Hepatic stellate cell (primary cell): Measurements from ENCODE around the gene PSTPIP1.

Experiments
- DNase-seq: peaks from one replicate; pipeline ENCODE4 v3.0.0; 2011; ENCODE audit warnings: low spot score

The PSTPIP1 gene

GRCh38 chr15:76978522-76979330 lies 16.2 kb upstream of the PSTPIP1 start:
- no peak for DNase-seq

DNA sequence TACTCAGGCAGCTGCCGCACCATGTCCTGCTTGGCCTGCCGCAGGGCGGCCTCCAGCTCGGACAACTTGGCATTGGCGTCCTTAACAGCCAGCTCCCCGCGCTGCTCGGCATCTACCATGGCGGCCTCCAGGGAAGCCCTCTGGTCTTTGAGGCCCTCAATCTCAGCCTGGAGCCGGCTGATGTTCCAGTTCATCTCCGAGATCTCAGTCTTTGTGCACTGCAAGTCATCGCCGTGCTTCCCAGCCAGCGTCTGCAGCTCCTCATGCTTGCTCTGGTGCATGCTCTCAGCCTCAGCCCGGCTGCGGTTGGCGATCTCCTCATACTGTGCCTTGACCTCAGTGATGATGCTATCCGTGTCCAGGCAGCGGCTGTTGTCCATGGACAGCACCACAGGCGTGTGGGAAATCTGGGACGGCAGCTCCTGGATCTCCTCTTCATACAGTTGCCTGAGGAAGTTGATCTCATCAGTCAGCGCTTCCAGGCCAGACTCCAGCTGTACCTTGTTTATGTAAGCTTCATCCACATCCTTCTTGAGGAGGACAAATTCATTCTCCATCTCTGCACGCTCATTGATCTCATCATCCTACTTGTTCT lies 15.5 kb upstream of the PSTPIP1 start:
- no peak for DNase-seq

- DNase-seq = no peak
These were observed 14.9 kb upstream of the PSTPIP1 start for GRCh38 chr15:76979996-76980520.

DNA sequence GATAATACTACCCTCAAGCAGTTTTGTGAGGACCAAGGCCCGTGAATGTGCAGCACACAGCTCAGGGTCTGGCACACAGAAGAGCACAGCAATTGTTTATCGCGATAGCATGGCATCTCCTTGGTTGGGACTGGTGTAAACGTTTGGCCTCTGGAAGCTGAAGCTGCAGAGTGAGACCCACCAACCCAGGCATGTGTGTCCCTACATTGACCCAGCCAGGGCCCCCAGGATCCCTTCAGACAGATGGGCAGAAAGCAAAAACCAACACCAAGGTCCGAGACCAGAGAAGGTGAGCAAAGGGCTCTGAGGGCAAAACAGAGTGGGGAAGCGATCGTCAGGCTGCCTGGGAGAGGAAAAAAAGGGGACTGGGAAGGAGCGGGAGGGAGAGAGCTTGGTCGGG lies 12.6 kb upstream of the PSTPIP1 start:
- DNase-seq = no peak

DNA sequence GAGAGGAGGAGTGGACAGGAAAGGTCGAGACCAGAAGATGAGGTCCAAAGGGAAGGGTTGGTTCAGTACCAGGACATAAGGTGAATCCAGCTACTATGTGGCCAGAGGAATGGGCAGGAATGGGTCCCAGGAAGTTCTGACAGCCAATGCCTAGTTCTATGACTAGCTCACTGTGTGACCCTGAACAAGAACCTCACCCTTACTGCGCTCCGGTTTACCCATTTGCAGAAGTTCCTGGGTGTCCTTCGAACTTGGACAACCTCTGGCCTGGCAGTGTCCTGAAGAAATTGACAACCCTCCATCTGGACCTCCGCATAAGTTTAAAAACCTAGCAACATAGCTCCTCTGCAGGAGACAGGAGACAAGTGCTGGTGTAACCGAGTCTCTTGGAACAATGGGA lies 12.2 kb upstream of the PSTPIP1 start:
- DNase-seq = no peak

- DNase-seq = no peak
These were observed 11.1 kb upstream of the PSTPIP1 start for GRCh38 chr15:76983590-76984375.

DNA sequence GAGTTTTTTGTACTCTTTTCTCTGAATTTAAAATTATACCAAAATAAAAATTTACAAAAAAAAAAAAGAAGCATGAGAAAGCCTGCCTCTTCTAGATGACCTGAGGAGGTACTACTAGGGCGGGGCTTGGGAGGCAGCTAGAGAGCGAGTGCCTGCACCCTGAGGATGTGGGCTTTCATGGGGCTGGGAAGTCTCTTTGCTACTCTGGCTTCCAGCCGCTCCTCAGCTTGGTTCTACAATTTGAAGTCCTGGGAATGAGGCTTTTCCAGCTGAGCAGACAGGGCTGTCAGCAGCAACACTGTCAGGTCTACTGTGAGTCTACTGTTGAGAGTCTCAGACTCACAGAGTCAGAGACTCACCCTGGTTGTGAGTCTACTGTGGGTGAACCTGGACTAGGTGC lies 8.2 kb upstream of the PSTPIP1 start:
- no peak for DNase-seq

DNA sequence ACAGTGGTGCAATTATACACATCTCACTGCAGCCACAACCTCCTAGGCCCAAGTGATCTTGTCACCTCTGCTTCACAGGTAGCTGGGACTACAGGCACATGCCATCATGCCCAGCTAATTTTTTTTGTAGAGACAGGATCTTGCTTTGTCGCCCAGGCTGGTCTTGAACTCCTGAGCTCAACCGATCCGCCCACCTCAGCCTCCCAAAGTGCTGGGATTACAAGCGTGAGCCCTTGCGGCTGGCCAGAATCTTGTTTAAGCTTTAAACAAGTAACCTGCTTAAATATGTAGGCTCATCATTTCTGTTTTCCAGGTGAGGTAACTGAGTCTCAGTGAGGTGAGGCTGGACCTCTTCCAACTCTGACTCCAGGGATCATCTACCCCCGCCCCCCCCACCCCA lies 7.7 kb upstream of the PSTPIP1 start:
- DNase-seq = no peak

DNA sequence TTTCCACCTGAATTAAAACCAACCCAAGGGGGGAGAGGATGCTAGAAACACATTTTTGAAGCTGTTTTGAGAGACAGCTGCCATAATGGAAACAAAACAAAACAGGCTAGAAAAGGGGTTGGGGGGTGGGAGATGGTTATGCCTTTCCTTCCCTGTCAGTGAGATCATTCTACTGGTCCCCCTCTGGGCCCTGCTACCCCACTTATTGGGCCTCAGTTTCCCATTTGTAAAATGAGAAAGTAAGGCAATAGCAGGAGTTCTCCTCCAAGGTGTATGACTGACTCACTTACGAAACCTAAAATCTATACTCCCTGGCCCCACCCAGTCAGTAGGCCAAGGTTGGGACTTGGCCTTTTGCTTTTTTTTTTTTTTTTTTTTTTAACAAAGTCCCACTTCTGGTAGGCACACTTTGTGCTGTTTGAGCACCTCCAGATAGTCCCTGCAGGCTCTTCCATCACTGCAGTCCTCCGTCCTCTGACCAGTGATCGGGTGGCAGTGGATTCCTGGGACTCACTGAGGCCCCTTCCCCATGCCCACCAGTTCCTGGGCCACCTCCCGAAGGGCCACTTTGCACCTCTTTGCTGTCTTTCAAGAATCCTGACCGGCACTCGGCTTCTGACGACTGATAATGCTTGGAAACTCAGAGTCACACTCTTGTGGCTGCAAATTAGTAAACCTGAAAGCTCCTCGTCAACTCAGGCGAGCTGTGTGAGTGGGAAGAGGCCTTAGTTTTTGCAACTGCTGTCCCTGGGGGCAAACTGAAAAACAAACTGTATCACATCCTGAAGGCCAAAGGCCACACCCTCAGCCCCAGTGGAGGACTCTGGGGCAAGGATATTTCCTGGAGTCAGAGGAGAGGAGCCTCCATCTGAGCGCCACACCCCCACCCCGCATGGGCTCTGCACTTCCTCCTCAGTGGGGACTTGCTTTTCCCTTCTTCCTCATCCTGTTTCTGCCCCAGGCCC lies 6.7 kb upstream of the PSTPIP1 start:
- DNase-seq = no peak

DNA sequence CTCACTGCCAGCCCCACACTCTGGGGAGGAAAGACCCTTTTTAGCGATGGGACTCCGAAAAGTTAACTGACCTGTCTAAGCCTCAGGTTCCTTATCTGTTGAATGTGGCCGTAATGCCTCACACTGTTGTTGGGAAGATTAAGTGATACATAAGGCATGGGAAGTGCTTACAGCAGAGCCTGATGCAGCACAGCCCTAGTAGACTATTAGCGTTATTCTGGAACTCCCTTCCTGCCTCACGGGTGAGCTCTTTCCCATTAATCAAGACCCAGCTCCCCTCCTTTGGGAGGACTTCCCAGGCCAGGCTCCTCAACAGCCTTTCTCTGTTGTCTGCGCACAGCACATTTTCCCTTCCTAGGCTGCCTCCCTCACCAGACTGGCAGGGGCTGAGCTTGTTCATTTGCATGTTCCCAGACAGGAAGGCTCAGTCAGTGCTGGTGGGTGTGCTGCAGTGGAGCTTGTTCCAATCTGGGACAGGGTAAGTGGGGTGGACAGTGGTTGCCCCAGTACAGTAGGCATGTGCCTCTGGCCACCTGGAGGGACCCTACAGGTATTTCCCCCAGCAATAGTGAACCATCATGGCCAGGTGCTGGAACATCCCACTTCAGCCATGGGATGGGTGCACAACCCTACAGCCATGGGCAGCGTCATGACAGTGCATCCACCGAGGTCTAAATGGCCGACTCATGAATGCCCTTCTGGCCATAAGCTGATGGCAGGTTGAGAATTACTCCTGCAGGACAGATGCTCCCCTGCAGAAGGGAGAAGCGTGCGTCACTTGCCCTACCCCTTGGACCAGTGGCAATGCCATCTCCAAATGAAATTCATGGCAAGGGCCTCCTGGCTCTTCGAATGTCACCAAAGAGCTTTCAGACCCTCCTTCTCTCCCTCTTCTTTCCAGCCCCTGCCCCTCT lies 5.8 kb upstream of the PSTPIP1 start:
- DNase-seq = no peak

DNA sequence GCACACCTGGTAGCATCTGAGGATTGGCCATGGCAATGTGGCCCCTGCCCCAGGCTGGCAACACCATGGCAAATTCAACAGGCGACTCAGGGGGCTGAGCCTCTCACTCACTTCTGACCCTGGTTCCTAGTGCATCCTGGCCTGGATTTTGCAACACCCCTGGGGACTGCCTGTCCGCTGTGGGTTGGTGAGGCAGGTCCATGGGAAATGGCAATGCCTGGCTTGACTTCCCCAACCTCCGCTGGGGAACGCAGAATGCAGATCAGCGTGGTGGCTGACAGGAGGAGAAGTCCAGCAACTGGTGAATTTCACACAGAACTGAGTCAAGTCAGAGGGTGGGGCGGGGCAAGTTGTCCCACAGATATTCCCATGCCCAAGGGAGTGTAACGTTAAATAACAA lies 3.9 kb upstream of the PSTPIP1 start:
- no peak for DNase-seq

- DNase-seq = no peak
These were observed 2.9 kb upstream of the PSTPIP1 start for GRCh38 chr15:76991741-76992645.

GRCh38 chr15:76993114-76993725 lies 1.7 kb upstream of the PSTPIP1 start:
- DNase-seq = no peak

DNA sequence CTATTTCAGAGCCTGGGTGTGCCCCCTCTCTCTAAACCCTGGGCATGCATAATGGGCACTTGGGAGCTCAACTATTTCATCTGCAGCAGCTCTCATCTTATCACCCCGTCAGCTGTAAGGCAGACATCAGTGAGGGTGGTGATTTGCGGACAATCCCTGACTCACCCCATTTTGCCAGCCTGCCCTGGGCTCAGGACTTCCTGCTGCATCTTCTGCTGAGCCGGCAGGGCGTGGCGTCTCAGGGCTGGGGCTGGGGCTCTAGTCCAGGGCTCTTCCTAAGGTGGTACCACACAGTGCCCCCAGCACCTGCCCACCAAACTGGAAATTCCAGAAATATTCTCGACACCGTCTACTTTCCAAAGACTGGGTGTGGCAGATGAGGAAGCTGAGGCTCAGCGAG lies 925 bp upstream of the PSTPIP1 start:
- DNase-seq = no peak

- DNase-seq = no peak
These were observed 430 bp upstream of the PSTPIP1 start for GRCh38 chr15:76994496-76994895.

DNA sequence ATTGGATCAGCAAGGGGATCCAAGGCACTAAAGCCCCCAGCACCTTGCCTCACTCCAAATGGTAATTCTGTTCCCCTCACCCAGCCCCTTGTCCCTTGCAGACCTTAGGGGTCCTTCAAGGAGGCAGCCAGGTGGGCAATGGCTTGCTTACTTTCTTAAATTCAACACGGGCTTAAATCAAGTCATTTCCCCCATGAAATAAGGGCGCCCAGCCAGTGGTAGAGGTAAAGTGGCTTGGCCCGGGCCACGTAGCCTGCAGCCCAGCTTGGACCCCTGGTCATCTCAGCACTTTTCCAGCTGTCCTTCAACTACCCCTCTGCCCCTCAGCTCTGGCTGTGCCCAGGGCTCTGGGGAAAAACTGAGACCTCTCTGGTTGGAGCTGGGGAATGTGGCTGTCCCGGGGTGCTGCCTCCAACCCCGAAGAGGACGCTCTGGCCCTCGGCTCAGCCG lies 1.2 kb downstream of the PSTPIP1 start:
- DNase-seq = no peak

DNA sequence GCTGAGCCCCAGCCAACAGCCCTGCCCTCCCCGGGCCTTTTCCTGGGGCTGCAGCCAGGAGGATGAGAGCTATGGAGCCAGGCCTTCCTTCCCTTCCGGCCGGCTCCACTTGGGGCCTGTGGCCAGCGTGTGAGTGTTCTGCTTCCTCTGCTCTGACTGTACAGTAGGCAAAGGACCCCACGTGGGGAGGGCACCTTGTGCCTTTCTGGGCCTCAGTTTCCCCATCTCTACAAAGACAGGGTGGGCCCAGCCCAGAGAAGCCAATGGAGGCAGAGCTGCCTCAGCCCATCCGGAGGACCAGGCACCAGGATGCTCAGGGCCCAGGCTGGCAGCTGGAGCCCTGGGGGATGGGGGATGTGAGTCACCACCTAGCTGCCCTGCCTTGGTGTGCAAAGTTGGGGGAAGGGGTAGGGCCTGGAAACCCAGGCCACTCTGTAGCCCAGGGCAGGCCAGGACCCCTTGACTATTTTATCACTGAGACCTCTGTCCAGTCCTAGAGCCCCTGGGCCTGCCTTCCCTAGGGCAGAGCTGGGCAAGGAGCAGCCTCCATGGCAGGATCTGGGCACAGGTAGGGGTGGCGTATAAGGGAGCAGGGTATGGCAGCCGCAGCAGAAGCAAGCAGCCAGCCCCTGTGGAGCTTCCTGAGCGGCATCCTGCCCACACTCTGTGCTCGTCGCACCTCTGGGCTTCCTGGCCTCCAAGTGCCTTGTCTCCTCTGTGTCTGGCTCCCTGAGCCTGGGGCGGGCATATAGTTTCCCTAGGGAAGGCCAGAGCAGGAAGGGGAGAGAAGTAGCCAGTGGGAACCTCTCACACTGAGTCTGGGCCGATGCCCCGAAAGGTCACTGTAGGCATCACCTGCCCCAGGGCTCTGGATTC lies 1.8 kb downstream of the PSTPIP1 start:
- peak; percentile 47 for DNase-seq
